ENCODE measurements around the gene NHLH1. TPM values are rescaled to one million over a fixed set of nuclear protein-coding genes. Genes with fewer than 3 reads are reported as not detected.
"Not testable (repeated sequence)": the region's sequence is repeated elsewhere in the genome, so short reads cannot be mapped to it uniquely, and the experiment has no call there.

NHLH1 gene
- total RNA-seq, 1 donor from 2014 or later = not detected

DNA sequence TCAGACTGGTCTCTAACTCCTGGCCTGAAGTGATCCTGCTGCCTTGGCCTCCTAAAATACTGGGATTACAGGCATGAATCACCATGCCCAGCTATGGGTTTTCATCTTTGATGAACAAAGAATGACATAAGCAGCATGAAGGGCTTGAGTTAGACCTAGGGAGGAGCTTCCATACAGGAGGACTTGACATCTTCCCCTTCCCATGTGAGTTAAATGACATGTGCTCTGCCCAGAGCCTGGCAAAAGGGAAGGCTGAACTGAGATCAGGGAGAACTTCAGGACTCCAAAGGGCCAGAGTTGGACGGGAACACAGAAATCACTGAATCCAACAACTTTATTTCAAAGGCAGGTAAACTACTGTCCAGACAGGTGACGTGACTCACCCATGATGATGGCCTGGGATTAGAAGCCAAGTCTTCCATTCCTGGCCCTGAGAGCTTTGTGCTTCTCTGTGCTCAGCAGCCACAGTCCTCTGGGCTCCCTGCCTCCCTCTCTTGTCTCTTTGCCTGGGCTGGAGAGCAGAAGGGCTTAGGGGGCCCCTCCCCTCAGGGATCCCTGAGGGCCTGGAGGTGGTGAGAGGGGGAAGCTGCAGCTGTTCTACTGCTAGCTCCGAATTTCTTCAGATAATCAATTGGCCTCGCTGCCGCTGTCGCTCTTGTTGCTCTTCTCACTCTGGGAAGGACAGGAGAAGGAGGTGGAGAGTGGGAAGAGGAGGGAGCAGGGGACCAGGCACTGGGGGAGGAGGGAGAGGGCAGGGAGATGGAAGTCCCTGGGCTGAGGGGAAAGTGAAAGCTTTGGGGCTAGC lies 7.6 kb downstream of the NHLH1 start:
- DNase-seq = peak; percentile 47
- peak; percentile 57 for ATAC-seq
- intact Hi-C loops (cut with micrococcal nuclease) = no loop called here

GRCh38 chr1:160375788-160376524 lies 9.1 kb downstream of the NHLH1 start:
- intact Hi-C loops (cut with micrococcal nuclease) = no loop called here
- ATAC-seq = peak; percentile 40
- no peak for DNase-seq

DNA sequence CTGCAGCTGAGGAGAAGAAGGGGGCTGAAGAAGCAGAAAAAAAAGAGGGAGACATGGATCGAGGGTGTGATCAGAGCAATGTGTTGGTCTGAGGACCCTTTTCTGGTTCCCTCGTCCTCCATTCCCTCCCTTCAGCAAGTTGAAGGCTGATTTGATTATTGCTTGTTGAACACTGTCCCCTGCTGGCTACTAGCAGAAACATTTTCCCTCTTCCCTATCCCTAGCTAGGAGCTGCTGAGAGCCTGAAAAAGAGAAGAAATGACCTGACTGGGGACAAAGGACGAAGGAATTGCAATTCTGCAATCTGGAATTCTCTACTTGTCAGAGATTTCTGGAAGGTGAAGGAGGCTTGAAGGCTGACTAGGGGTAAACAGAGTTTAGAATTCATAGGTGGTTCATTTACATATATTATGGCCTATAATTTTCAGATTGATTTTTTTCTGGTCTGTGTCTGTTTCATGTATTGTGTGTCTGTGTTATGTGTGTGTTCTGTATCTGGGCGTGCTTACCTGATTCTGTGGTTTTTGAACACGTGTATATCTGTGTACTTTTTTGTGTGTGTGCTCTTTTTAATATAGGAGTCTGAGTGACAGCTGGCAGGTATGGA lies 9.8 kb downstream of the NHLH1 start:
- ATAC-seq = peak; percentile 85
- intact Hi-C loops (cut with micrococcal nuclease) = no loop called here

DNA sequence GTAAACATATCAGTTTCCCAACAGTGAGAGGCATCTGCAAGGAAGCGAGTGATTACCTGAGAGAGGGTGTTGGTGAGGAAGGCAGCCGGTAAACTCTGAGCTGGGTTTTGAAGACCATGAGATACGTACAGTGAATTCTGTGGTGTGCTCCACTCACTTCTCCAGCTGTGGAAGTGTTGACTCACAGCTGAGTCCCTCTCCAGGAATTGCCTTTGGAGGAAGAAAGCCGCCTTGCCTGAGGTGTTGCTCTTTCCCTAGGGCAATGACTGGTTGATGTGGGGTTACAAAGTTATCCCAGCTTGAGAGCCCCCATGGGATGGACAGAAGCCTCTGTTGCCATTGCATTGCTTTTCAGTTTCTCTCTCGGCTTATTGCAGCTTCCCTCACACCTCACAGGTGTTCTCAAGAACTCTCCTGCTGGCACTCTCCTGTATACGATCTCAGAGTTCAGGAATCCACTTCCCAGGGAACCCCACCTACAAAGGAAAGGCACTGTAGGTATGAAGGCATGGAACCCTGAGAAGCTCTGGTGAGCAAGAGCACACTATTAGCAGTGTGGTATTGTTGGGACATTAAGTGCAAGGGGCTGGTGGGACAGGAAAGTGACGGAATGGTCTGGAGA lies 10.8 kb downstream of the NHLH1 start:
- DNase-seq = no peak
- intact Hi-C loops (cut with micrococcal nuclease) = no loop called here

More for the DNA sequence above, 9.8 kb downstream of the NHLH1 start:
- DNase-seq = no peak

GRCh38 chr1:160384812-160385211 lies 17.9 kb downstream of the NHLH1 start:
- DNase-seq; ATAC-seq; intact Hi-C loops (cut with micrococcal nuclease): not testable (repeated sequence)

More for the DNA sequence above, 10.8 kb downstream of the NHLH1 start:
- ATAC-seq = no peak

DNA sequence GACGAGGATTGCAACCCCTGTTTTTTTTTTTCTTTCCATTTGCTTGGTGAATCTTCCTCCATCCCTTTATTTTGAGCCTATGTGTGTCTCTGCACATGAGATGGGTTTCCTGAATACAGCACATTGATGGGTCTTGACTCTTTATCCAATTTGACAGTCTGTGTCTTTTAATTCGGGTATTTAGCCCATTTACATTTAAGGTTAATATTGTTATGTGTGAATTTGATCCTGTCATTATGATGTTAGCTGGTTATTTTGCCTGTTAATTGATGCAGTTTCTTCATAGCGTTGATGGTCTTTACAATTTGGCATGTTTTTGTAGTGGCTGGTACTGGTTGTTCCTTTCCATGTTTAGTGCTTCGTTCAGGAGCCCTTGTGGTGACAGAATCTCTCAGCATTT lies 21.5 kb downstream of the NHLH1 start:
- not testable (repeated sequence) for DNase-seq, ATAC-seq

DNA sequence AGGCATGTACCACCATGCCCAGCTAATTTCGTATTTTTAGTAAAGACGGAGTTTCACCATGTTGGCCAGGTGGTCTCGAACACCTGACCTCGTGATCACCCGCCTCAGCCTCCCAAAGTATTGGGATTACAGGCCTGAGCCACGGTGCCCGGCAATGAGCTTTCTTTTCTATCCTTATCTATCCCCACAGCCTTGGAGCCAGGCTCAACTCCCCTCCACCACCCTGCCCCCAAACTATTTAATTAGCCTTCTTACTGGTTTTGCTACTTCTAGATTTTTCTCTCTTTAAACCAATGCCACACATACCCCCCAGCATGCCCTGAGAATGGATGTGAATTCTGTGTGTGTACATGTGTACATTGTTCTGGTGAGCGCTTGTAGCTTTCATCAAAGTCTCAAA lies 27.8 kb downstream of the NHLH1 start:
- DNase-seq (no peak), ATAC-seq (no peak)
- intact Hi-C loops (cut with micrococcal nuclease) = no loop called here

More for the DNA sequence above, 21.5 kb downstream of the NHLH1 start:
- intact Hi-C loops (cut with micrococcal nuclease) = not testable (repeated sequence)

DNA sequence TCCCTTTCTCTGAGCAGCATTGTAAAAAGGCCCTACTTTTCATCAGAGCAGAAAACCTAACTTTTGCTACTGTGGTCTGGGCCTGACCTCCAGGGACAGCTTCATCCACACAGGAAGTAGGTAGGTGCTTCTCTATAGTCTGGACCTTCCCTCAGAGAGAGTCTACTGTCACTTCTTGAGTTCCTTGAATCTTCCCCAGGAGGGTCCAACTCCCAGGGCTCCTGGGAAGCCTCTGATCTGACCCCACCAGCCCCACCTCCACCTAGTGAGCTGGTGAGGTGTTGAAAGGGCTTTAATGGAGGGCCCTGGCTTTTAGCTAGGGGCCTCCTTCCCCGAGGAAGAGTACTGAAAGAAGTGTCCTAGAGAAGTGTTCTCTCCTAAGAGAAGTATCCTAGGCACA lies 30.8 kb downstream of the NHLH1 start:
- DNase-seq (no peak), ATAC-seq (no peak)
- intact Hi-C loops (cut with micrococcal nuclease) = no loop called here

DNA sequence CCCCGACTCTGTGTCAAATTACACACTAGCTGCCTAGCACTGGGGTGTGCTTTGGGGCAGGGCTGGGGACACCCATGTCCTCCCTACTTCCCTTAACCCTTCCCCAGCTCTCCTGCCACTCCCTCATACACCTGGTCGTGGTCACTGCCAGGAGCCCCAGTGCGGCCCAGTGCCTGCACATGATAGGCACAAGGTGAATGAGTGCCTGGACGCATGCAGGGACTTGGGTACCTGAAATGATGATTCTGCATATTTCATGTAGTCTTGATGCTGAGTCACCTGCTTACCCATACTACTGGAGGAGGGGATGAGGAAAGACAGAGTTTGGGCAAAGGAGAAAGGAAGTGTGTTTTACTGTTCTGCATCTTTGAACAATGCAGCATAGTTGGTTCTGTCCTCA lies 32.0 kb downstream of the NHLH1 start:
- intact Hi-C loops (cut with micrococcal nuclease) = no loop called here
- DNase-seq = no peak
- ATAC-seq = no peak

GRCh38 chr1:160399544-160400222 lies 32.8 kb downstream of the NHLH1 start:
- intact Hi-C loops (cut with micrococcal nuclease) = no loop called here
- no peak for DNase-seq
- peak; percentile 6 for ATAC-seq

DNA sequence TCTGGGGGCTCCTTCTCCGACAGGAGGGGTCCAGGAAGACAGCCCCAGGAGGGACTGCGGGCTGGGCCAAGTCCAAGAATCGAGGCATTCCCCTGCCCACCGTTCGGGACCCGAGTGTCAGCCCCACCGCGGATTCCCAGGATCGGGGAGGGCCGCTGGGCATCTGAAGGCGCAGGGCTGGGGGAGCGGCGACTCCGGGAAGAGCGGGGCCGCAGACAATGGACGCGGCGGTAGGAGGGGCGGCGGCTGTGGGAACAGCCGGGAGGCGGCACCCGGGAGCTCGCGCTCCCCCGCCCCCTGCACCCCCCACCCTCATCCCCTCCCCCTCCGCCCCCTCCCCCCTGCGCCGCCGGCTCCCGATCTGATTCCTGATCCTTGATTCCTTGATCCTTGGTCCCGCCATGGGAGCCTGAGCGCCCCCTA lies 33.4 kb downstream of the NHLH1 start, which contains the start of gene VANGL2:
VANGL2 (plus strand) TSS at position 342 of the 423 bp plus-strand sequence. CDS start 15,274 bp downstream, outside the sequence.
- DNase-seq (peak; percentile 90), ATAC-seq (peak; percentile 88)
- intact Hi-C loops (cut with micrococcal nuclease) = no loop called here

DNA sequence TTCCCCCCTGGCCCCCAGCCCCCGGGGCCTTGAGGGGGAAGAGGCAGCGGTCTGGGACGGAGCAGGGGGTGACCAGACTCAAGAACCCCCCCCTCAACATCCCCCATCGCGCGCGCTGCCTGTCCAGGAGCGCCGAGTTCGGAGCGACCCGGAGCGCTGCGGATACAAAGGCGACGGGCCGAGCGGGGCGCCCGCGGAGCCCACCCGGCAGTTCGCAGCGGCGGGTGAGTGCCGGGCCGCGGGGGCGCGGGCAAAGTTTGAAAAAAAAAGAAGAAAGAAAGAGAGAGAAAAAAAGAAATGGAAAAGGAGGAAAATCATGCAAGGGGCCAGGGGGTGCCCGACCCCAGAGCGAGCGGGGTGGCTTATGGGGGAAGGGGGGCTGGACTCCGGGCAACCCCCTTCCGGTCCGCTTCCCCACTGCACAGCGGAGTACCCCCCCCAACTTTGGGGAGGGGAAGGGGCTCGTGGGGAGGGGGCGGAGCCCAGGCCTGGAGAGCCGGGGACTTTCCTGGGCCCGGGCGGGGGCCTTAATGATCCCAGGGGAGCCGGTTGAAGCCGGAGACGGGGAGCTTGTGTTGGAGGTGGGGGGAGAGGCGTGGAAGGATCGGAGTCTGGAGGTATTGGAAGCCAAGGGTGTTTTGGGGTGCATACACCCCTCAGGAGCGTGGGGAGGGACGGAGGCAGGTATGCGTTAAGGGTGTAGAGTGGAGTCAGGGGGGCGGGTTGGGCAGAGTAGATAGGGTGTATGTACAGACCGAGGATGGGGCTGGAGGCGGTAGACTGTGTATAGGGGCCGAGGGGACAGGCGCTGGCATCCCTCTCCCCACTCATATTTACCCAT lies 34.0 kb downstream of the NHLH1 start:
- intact Hi-C loops (cut with micrococcal nuclease) = no loop called here
- DNase-seq = no peak

DNA sequence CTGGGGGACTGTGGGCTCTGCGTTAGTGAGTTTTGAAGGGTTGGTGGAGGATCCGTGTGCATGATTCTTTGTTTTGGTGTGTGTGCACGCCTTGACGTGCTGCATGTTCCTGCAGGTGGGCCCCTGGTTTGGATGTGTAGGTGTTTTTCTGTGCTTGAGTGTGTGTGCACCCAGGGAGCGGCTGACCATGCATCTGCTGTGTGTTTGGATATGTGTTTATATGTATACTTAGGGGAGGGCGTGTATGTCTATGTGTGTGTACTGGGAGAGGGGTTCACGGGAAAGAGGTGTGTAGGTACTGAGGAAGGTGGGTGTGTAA lies 34.6 kb downstream of the NHLH1 start:
- ATAC-seq = no peak
- no peak for DNase-seq
- intact Hi-C loops (cut with micrococcal nuclease) = no loop called here

More for the DNA sequence above, 34.0 kb downstream of the NHLH1 start:
- peak; percentile 47 for ATAC-seq

DNA sequence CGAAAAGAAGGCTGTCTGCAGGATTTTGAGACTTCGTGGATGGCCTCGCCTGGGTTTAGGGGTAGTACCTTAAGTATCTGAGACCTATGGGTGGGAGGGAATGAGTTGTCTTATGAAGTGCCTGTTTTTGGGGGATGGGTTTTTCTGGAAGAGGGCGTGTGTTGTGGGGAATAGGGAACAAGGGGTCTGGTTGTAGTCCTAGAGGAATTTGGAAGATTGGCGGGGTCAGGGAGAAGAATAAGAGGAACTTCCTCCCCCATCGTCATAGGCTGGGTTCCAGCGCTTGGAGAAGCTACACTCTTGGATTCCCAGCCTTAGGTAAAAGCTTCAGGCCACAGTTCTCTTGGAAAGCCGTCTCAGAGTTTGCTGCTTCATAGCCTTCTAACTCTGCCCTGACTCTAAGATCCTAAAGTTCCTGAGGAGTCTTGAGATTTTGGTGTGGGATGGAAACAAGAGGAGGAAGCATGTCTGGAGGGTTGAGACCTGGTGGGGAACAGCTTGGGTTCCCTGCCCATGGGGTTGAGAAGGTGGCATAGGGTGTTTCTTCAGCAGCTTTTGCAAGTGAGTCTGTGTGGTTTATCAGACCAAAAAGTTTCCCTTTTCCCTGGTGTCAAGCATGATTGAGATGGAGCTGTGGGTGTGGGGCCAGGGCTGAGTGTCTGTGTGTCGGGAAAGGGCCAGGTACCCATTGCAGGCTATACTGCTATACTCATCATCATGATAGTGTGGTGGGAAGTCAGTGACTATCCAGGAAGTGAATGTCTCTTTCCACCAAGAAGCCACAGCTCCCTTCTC lies 35.3 kb downstream of the NHLH1 start:
- ATAC-seq (no peak), DNase-seq (no peak)
- intact Hi-C loops (cut with micrococcal nuclease) = no loop called here

DNA sequence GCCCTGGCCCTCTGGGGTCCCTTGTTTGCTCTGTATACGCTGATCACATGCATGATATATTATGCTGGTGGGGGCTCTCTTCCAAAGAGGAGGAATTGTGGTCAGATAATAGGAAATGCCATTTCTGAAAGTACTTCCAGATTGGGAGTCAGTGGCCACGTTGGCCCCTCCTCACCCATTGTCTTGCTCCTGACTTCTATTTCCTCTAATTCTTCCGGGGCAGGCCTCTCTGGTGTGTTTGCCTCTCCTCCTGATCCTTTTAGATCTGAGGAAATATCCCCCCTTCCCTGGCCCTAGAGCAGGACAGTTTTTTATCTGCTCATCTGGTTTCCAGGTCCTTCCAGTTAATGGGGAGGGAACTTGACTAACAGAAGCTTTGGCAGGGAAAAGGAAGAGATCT lies 36.4 kb downstream of the NHLH1 start:
- intact Hi-C loops (cut with micrococcal nuclease) = no loop called here
- ATAC-seq (no peak), DNase-seq (no peak)

- no peak for DNase-seq
- intact Hi-C loops (cut with micrococcal nuclease) = no loop called here
Measured at GRCh38 chr1:160404094-160404493, 37.2 kb downstream of the NHLH1 start.

GRCh38 chr1:160405331-160405877 lies 38.5 kb downstream of the NHLH1 start:
- DNase-seq = no peak
- no peak for ATAC-seq
- intact Hi-C loops (cut with micrococcal nuclease) = no loop called here

More at GRCh38 chr1:160404094-160404493, 37.2 kb downstream of the NHLH1 start:
- ATAC-seq = no peak
